GM19240 (cell line): ENCODE measurements around the gene IGHMBP2.

Experiments used
- DNase-seq: peaks from one replicate; pipeline ENCODE4 v3.0.0; 2011; ENCODE audit warnings: low spot score; ENCODE audit not compliant: insufficient read length

IGHMBP2 gene

DNA sequence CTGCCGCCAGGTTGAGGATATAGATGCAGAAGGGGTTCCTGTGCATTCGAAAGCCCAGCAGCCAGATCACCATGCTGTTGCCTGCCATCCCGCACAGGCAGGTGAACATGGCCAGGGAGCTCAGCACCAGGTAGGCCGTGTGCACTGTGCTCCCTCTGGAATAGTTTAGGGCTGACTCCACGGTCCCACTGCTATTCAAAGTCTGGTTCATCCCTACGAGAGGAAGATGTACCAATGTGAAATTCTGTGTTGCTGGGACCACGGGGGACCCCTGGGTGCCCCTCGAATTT lies 77.0 kb downstream of the IGHMBP2 start, which contains the start of gene MRGPRD:
Gene MRGPRD (minus strand): TSS at position 211 of the 290 bp plus-strand sequence. CDS start 0 bp downstream, at position 211.
- DNase-seq = no peak

GRCh38 chr11:68982134-68982533 lies 78.4 kb downstream of the IGHMBP2 start:
- no peak for DNase-seq

- DNase-seq = no peak
Measured at GRCh38 chr11:68983801-68984200, 80.1 kb downstream of the IGHMBP2 start.

DNA sequence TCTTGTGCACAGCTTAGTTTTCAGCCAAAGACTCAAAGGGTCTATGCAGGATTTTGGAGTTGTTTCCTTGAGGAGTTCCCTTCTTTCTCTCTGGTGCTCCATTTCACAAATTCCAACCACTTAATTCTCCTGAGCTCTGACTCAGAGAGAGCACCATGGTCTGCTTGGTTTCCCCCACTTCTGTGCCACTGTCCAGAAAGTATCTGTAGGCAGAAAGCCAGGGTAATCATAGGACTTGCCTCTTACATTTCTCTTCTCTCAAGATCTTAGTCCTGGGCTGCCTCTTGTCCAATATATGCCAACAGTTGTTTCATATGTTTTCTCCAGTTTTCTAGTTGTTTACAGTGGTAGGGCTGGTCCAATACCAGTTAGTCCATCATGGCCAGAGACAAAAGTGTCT lies 83.5 kb downstream of the IGHMBP2 start:
- DNase-seq = no peak

GRCh38 chr11:68988491-68988890 lies 84.8 kb downstream of the IGHMBP2 start:
- no peak for DNase-seq
